ENCODE measurements around the gene CDK14.

GRCh38 chr7:90574820-90575187 lies 21.3 kb upstream of the CDK14 start:
- TF ChIP-seq CTCF (conservative IDR thresholded peaks at IDR 0.05; ENCODE audit: low read length) (no peak), EZH2phosphoT487 (IDR thresholded peaks at IDR 0.05; ENCODE audit: borderline replicate concordance) (no peak)

Measured in Loucy (cell line).